Endothelial cell of hepatic sinusoid (primary cell): ENCODE measurements around the gene PLCB4.

Experiments used
- in situ Hi-C: cut with HindIII; loops from 2 replicates; pipeline ENCODE4 v1.10.0; 2017; ENCODE audit warnings: low sequenced_read_pairs

PLCB4 gene

DNA sequence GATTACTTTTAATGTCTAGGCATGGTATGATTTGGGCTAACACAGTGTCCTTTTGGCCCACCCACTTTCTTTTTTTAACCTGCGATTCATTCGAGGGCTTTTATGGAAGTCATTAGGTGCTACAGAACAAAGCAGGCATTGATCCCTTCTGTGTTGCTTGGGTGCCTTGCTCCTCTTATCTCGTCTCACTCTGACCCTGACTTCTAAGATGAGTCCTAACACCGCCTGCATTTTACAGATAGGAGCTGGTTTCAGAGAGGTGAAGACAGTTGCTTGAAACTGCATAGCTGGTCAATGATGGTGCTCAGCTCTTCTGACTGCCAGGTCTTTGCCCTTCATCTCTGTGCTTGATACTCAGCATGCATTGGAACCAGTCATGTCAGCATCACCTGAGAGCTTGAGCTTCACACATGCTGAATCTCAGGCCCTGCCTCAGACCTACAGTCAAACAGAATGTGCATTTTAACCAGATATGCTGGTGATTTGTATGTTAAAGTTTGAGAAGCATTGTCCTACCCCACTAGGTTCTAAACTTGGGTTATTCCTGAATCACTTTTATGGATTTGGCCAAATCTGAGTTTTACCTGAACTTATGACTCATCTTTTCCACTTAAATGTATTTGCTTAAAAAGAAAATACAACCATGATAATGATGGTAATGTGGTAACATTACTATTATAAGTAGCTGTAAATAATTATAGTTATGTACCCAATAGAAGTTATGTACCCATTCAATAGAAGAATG is 142.3 kb downstream of the PLCB4 start:
- in situ Hi-C loops, result no loop called here

- in situ Hi-C loops, result no loop called here
Measured at GRCh38 chr20:9212735-9213134, 143.8 kb downstream of the PLCB4 start.

DNA sequence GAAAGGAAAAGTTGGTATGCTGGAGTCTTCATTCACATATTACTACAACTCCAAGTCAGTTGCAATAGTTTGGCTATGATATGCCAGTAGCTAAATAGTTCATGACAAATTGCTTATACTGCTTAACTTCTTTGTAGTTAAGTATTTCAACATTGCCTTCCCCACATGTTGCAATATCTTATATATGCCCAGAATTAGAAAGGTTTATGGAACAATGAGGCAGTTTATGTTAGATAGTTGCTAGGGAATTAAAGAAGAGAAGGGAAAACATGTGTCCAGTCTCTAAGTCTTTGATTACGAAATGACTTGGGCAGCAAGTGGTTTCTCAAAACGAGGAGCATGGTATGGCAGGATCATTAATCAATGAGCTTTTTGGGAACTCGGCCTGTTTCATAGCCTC is 145.8 kb downstream of the PLCB4 start:
- in situ Hi-C loops, result no loop called here

- in situ Hi-C loops, result no loop called here
Measured at GRCh38 chr20:9215539-9215938, 146.7 kb downstream of the PLCB4 start.

- in situ Hi-C loops, result no loop called here
Measured at GRCh38 chr20:9218531-9218961, 149.7 kb downstream of the PLCB4 start.

DNA sequence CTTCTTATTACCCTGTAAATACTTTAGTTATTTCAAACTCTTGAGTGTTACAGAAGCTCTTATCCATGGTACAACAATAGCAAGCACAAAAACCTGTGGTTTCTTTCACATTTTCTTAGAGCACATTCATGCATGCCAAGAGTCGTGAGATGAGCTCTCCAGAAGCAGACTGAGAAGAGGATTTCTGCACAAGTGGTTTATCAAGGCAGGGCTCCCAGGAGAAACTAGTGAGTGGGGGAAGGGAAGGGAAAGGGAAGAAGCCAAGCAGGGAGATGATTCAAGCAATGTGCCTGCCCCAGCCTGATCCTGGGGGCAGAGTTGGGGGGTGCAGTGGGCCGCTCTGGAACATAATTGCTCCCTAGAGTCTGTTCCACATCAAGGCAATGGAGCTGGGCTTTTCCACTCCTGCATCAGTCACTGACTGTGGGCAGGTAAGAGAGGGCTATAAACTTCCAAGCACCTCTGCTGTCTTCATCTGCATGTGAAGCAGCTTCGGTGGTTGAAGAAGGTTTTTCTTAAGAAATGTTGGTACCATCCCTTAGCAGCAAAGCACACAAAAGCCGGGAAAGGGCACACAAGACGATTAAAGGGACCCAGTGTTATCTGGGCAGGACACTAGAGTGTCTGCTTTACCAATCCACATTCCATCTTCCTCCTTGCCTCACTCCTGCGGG is 152.1 kb downstream of the PLCB4 start:
- in situ Hi-C loops, result no loop called here

GRCh38 chr20:9223296-9223695 is 154.4 kb downstream of the PLCB4 start:
- in situ Hi-C loops, result no loop called here

GRCh38 chr20:9225879-9226278 is 157.0 kb downstream of the PLCB4 start:
- in situ Hi-C loops, result no loop called here

DNA sequence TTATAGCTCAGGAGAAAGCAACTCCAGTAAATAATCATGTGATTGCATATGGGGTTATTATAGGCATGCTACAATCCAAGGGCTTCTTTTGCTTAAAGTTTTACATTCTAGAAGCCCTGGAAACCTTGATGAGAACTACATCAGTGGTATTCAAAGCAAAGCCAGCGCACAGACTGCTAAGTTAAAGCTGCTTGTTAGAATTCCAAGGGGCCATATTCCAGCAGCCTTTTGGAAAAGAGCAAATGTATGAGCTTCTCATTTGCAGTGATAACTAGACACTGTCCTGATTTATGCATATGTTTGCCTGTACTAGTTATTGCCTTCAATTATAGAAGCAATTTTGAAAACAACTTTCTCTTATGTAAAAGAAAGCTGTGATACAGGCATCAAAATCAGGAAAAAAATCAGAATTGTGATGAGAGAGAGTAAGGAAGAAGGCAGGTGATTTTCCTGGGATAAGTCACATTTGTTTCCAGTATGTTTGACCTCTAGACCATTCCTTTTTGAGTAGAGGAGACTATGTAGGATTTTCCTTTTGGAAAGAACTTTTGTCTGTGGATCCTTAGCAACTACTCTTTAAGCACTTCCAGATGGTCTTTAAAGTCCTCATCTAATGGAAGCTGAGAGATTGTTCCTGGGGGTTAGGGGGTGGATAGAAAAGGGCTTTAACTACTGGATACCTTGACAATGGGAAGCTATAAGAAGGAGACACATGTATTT is 159.2 kb downstream of the PLCB4 start:
- in situ Hi-C loops, result no loop called here

GRCh38 chr20:9228774-9229450 is 160.0 kb downstream of the PLCB4 start:
- in situ Hi-C loops, result no loop called here

DNA sequence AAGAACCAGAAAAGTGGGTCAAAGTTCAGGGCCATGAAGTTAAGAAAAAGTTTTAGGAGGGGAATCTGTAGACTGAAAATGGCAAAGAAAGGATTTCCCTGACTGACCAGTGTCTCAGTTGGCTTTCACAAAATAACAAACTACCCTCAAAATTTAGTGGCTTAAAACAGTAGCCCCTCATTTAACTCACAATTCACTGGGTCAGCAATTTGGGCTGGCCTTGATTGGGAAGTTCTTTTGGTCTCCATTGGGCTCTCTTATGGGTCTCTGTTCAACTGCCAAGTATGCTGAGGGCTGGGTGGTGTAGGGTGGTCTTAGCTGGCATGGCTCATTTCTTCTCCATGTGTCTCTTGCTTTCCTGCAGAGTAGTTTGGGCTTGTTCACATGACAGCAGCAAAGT is 161.5 kb downstream of the PLCB4 start:
- in situ Hi-C loops, result no loop called here

- in situ Hi-C loops, result no loop called here
Measured at GRCh38 chr20:9233804-9234203, 164.9 kb downstream of the PLCB4 start.

GRCh38 chr20:9235518-9235917 is 166.6 kb downstream of the PLCB4 start:
- in situ Hi-C loops, result no loop called here

DNA sequence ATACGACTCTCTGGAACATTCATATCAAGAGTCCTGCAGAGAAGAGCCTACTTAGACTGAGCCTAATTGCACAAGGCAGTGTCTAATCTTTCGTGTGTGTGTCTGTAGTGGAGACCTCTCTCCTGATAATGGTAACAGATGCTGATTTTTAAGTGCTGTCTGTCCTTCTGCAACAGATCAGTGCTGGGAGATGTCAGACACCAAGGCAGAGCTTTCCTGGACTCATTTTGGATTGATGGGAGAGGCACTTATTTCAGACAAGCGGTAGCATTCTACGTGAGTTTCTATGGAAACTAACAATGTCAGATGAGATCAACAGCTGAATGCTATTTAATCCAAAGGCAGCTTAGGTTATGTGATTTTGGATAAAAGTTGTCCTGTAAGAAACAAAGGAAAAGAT is 167.6 kb downstream of the PLCB4 start:
- in situ Hi-C loops, result no loop called here

GRCh38 chr20:9241232-9241692 is 172.4 kb downstream of the PLCB4 start:
- in situ Hi-C loops, result no loop called here

DNA sequence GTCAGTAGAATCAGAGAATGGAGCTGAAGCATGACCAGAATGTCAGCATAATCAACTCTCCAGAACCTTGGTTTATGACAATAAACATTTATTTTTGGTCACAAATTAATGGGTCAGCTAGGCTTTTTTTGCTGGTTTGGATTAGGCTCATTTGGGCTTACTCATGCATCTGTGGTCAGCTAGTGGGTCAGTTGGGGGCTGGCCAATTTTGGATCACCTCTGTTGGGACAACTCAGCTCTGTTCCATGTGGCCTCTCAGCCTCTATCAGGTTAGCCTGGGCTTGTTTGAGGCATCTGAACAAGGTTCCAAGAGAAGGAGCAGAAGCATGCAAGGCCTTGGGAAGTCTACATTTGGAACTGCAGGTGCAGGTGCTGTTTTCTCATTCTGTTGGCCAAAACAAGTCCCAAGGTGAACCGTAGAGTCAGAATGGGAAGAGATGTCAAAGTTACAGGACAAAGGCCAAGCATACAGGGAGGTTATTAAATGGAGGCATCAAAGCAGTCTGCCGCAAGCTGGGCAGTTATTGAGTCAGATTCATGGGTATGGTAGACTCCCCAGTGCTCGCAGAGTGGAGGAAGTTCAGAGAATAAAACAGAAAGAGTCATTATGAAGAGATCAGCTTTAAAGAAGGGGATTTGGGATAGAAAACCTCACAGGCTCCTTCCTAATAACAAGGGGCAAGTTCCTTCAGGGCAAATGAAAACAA is 173.0 kb downstream of the PLCB4 start:
- in situ Hi-C loops, result no loop called here

- in situ Hi-C loops, result no loop called here
Measured at GRCh38 chr20:9243986-9244385, 175.1 kb downstream of the PLCB4 start.

DNA sequence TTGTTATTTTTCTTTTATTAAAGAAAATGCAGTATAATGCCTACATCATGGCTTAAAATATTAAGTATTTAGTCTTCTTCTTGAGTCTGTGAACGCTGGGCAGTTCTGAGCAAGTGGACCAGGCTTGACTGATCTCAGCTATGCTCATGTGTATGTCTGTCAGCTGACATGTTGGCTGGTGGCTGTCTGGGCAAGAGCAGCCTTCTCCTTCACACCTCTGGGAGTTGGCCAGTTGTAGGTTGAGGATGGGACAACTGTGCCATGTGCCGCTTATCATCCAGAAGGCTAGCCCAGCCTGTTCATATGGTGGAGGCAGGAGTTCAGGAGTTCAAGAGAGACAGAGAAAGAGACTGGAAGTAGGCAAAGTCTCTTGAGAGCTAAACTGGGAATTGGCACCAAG is 175.9 kb downstream of the PLCB4 start:
- in situ Hi-C loops, result no loop called here

- in situ Hi-C loops, result no loop called here
Measured at GRCh38 chr20:9246731-9247130, 177.8 kb downstream of the PLCB4 start.

DNA sequence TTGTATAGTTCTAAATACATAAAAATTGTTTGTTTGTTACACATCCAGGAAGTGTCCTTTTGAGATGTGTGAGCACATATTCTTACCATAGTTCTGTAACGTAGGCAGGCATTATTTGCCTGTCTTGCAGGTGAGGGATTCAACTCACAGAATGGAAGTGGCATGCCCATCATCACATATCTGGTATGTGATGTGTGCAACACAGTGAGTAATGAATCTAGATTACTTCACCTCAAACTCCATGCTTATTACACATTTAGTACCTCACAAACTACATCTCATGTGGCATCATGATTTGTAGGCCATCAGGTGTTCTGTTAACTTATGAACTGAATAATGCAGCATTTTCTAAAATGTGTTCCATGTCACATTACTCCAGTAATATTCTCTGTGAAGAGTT is 181.6 kb downstream of the PLCB4 start:
- in situ Hi-C loops, result loop anchor here (5.0 kb wide), 2 partner anchors 42 to 92 kb away; no protein-coding TSS in a partner anchor
